Measurements from ENCODE around the gene ACSS2. TPM values are rescaled to one million over a fixed set of nuclear protein-coding genes. Genes with fewer than 3 reads are reported as not detected.

The ACSS2 gene
- total RNA-seq, 1 donor, result 32.3 TPM

DNA sequence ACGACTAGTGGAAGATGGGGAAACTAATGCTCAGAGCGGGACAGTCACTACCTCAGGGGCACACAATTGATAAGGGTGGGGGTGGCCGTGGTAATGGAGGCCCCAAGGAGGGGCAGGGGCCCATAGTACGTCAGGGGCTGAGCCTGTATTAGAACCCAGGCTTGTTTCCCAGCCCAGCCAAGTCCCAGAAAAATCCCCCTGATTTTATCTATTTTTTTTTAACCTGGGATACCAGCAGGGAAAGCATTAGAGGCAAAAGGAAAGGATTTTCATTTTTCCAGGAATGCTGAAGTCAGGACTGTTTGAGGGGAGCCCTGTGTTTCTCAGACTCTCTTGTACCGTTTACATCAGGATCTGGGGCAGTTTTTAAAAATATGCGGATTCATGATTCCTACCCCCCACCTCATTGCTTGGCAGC, 79.6 kb downstream of the ACSS2 start:
- TF ChIP-seq, protein P1, sequence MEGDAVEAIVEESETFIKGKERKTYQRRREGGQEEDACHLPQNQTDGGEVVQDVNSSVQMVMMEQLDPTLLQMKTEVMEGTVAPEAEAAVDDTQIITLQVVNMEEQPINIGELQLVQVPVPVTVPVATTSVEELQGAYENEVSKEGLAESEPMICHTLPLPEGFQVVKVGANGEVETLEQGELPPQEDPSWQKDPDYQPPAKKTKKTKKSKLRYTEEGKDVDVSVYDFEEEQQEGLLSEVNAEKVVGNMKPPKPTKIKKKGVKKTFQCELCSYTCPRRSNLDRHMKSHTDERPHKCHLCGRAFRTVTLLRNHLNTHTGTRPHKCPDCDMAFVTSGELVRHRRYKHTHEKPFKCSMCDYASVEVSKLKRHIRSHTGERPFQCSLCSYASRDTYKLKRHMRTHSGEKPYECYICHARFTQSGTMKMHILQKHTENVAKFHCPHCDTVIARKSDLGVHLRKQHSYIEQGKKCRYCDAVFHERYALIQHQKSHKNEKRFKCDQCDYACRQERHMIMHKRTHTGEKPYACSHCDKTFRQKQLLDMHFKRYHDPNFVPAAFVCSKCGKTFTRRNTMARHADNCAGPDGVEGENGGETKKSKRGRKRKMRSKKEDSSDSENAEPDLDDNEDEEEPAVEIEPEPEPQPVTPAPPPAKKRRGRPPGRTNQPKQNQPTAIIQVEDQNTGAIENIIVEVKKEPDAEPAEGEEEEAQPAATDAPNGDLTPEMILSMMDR (IDR thresholded peaks at IDR 0.05; ENCODE audit: insufficient read depth, low read length), result no peak
- peak overlapping the region; percentile 87 for H3K4me3 ChIP-seq (ENCODE audit: low read depth, low read length)
- no peak for DNase-seq (ENCODE audit: low read depth)

DNA sequence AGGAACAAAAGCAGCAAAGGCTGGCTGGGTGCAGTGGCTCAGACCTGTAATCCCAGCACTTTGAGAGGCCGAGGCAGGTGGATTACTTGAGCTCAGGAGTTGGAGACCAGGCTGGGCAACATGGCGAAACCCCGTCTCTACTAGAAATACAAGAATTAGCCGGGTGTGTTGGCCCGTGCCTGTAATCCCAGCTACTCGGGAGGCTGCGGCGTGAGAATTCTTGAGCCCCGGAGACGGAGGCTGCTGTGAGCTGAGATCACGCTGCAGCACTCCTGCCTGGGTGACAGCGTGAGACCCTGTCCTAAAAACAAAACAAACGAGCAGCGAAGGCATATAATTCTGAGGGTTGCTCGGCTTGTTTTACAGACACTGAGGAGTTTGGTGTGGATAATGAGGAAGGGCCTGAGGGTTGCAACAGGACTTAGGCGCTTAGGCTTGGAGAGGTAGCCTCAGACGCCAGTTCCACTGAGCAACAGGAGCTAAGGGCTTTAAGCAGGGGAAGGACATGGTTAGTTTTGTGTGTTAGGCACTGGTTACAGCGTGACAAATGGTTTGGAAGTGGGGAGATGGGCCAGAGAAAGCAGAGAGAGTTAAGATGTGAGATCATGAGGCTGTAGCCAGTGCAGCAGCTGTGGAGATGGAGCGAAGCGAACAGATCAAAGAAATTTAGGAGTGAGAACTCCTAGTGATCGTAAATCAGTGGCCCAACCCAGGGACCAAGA, 80.5 kb downstream of the ACSS2 start:
- no peak overlapping the region for H3K4me3 ChIP-seq (ENCODE audit: low read depth, low read length)
- DNase-seq (ENCODE audit: low read depth), result no peak
- TF ChIP-seq, protein P1 (IDR thresholded peaks at IDR 0.05; ENCODE audit: insufficient read depth, low read length), result no peak

DNA sequence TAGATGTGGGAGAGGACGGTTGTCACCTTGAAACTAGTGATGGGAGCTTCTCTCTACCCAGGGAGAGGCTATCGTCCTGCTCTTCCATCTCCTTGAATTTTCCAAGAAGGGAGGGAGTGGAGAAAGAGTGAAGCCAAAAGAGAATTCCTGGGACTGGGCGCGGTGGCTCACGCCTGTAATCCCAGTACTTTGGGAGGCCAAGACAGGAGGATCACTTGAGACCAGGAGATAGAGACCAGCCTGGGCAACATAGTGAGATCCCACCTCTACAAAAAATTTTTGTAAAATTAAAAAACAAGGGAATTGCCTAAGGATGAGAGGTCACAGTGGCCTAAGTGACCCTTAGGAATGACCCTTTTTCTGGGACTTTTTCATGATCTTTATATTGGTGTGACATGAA, 88.1 kb downstream of the ACSS2 start:
- no peak overlapping the region for H3K4me3 ChIP-seq (ENCODE audit: low read depth, low read length)
- TF ChIP-seq, protein P1 (IDR thresholded peaks at IDR 0.05; ENCODE audit: insufficient read depth, low read length), result no peak
- DNase-seq (ENCODE audit: low read depth), result no peak

DNA sequence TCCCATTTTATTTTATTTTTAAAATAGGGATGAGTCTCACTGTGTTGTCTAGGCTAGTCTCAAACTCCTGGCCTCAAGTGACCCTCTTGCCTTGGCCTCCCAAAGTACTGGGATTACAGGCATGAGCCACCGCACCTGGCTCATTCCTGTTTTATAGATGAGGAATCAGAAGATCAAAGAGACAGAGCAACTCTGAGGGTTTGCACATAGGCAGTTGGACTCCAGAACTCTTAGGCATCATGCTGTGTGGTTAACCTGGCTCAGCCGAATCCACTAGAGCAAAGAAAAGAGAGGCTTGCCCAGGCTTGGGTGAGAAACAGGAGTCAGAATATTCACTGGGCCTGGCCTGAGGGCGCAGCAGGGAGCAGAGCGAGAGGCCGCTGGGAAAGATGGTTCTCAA, 88.6 kb downstream of the ACSS2 start:
- H3K4me3 ChIP-seq (ENCODE audit: low read depth, low read length), result no peak overlapping the region
- DNase-seq (ENCODE audit: low read depth), result no peak
- TF ChIP-seq, protein P1 (IDR thresholded peaks at IDR 0.05; ENCODE audit: insufficient read depth, low read length), result no peak

DNA sequence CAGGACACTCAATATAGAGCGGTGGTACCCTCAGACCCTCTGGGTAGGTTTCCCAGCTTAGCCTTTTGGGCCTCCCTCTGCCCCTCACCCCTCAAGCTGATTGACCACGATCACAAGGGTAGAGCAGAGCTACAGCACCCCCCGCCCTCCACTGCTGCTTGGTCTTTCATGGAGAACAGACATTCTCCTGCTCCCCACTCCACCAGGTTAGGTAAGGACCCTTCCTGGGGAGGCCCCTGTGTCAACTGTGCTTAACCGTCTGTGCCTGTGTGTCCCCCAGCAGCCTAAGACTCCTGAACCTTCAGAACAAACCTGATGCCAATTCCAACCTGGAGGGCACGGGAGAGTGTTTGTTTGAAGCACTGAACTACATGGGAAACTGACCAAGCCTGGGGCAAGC, 91.0 kb downstream of the ACSS2 start:
- DNase-seq (ENCODE audit: low read depth), result no peak
- TF ChIP-seq, protein P1 (IDR thresholded peaks at IDR 0.05; ENCODE audit: insufficient read depth, low read length), result no peak

DNA sequence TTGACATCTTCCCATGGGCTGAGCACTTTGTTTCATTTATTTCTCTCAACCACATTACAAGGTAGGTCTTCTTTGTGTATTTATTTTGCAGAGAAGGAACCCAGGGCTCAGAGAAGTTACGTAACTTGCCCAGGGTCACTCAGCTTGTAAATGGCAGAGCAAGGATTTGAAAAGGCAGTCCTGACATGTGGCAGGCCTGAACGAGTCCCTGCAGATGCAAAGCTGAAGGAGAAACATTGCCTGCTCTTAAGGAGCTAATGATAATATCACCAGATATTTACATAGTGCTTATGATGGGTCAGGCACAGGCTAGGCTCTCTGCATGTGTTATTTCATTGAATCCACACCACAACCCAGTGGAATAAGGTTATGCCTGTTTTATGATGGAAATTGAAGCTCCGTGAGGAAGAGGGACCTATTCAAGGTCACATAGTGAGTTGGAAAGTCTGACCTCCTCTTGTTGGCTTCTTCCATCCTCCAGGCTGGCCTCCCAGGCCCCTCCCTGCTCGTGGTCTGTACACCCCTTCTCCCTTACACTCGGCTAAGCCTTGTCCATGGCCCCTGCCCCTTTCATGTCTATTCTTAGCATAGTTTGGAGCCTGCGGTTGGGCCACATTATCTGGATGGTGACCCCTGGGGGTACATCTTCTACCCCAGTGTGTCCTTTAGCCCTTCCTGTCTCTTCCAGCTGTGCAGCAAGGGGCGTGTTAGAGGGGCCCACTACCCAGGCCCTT, 91.8 kb downstream of the ACSS2 start:
- TF ChIP-seq, protein P1 (IDR thresholded peaks at IDR 0.05; ENCODE audit: insufficient read depth, low read length), result no peak
- H3K4me3 ChIP-seq (ENCODE audit: low read depth, low read length), result no peak overlapping the region
- DNase-seq (ENCODE audit: low read depth), result no peak

More for the DNA sequence above, 91.0 kb downstream of the ACSS2 start:
- no peak overlapping the region for H3K4me3 ChIP-seq (ENCODE audit: low read depth, low read length)

Measured in fibroblast of the aortic adventitia (primary cell).